Astrocyte of the cerebellum (primary cell): Measurements from ENCODE around the gene CNTFR.

ENCODE experiments used
- DNase-seq: peaks from one replicate; pipeline ENCODE4 v3.0.0-alpha.2; 2011; ENCODE audit warnings: low read depth
- H3K4me3 ChIP-seq: 2 replicates; pipeline ENCODE4 v1.5.1; 2011; ENCODE audit warnings: mild to moderate bottlenecking, low read depth, low read length, moderate library complexity
- in situ Hi-C: cut with HindIII; loops from 2 replicates; pipeline ENCODE4 v1.10.0; 2017; ENCODE audit warnings: low sequenced_read_pairs
- TF ChIP-seq, protein P1 (sequence below): IDR thresholded peaks from 2 replicates; pipeline ENCODE4 v1.5.1; 2012; ENCODE audit warnings: low read length, low read depth, moderate library complexity, mild to moderate bottlenecking; ENCODE audit errors: missing control alignments

The CNTFR gene

DNA sequence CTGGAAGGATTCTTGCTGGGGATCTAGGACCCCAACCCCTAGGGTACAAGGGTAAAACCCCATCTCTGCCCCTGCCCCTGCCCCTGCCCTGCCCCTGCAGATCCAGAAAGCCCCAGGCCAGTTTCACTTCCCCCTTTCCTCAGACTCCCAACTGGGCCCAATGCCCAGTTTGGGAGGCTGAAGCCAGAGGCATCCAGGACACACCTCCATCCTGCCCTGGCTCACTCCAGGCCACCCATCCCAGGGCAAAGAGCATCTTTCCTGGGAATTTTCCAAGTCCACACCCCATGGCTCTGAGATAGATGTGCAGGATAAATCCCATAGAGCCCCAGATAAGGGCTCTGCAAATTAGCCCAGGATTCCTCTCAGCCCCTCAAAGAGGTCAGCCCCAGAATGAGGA lies 17.4 kb downstream of the CNTFR start:
- in situ Hi-C loops = no loop called here
- no peak for DNase-seq

DNA sequence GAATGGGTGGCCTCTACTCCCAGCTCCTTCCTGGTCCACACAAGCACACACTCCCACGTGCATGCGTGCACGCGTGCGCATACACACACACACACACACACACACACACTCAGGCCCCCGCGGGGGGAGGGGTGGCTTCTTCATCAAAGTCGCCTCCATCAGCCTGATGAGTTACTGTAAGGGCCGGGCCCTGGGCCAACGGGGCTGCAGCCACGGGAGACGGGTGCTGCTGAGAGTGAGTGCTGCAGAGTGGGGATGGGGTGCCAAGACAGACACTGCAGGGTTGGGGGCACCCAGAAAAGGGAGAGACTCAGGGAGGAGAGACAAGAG lies 18.1 kb downstream of the CNTFR start:
- no peak overlapping the region for H3K4me3 ChIP-seq
- no peak for DNase-seq
- TF ChIP-seq, protein P1, sequence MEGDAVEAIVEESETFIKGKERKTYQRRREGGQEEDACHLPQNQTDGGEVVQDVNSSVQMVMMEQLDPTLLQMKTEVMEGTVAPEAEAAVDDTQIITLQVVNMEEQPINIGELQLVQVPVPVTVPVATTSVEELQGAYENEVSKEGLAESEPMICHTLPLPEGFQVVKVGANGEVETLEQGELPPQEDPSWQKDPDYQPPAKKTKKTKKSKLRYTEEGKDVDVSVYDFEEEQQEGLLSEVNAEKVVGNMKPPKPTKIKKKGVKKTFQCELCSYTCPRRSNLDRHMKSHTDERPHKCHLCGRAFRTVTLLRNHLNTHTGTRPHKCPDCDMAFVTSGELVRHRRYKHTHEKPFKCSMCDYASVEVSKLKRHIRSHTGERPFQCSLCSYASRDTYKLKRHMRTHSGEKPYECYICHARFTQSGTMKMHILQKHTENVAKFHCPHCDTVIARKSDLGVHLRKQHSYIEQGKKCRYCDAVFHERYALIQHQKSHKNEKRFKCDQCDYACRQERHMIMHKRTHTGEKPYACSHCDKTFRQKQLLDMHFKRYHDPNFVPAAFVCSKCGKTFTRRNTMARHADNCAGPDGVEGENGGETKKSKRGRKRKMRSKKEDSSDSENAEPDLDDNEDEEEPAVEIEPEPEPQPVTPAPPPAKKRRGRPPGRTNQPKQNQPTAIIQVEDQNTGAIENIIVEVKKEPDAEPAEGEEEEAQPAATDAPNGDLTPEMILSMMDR = no peak
- in situ Hi-C loops = no loop called here

More for the DNA sequence above, 17.4 kb downstream of the CNTFR start:
- TF ChIP-seq, protein P1 = no peak
- H3K4me3 ChIP-seq = no peak overlapping the region

DNA sequence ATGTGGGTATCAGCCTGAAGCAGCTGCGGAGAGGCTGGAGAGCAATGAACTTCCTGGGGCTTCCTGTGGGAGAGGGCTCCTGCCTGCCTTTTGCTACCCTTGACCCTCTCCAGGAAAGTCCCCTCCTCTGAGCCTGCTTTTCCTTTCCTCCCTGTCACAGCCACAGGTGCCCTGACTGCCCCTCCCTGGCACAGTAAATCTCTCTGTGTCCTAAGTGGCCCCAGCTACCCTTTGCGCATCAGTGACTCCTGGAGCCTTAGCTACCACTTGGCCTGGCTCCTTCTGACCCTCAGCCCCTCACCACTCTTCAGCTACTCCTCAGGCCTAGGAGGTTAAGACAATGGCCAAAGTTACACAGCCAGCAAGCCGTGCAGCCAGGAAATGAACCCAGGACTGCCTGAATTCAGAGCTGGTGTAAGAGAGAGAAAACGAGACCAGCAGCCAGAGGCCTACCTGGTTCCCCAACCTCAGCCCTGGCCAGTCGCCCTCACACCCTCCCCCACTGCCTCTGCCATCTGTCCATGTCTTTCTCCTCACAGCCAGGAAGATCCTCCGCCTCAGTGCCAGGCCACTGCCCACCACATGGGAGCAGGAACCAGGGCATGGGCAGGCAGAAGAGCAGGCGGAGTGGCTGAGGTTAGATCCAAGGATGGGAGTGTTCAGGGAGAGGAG lies 18.6 kb downstream of the CNTFR start:
- DNase-seq = no peak
- no peak overlapping the region for H3K4me3 ChIP-seq
- in situ Hi-C loops = no loop called here
- TF ChIP-seq, protein P1 = no peak

DNA sequence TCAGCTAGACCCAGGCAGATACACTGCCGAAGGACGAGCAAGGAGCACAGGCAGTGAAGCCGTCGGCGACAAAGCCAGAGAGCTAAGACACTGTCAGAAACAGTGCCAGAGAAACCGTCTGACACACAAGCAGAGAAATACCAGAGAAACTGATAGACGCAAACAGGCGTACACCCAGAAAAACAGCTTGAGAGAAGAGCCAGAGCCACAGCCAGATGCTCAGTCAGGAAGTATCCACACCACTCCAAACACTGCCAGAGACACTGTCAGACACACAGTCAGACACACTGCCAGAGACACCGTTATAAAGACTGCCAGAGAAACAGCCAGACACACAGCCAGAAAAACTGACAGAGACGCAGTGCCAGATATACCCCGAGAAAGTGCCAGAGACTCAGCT lies 19.1 kb downstream of the CNTFR start:
- in situ Hi-C loops = no loop called here
- no peak for DNase-seq
- TF ChIP-seq, protein P1 = no peak
- no peak overlapping the region for H3K4me3 ChIP-seq

DNA sequence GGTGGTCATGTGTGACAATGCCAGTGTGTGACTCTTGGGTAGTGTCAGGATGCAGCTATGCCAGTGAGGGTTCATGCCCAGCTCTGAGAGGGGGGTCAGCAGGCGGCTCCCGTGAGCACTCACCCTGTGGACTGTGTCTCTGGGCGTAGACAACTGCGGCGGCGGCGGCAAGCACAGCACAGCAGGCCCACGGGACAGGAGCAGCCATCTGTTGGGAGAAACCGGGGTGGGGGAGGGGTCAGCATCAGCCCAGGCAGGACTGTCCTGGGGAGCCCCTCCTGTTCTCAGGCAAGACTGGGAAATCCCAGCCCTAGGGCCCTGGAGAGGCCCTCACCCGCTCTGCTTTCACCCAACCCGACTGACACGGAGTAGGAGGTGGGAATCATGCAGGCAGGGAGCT lies 20.8 kb downstream of the CNTFR start:
- no peak overlapping the region for H3K4me3 ChIP-seq
- no peak for DNase-seq
- in situ Hi-C loops = no loop called here
- TF ChIP-seq, protein P1 = no peak

DNA sequence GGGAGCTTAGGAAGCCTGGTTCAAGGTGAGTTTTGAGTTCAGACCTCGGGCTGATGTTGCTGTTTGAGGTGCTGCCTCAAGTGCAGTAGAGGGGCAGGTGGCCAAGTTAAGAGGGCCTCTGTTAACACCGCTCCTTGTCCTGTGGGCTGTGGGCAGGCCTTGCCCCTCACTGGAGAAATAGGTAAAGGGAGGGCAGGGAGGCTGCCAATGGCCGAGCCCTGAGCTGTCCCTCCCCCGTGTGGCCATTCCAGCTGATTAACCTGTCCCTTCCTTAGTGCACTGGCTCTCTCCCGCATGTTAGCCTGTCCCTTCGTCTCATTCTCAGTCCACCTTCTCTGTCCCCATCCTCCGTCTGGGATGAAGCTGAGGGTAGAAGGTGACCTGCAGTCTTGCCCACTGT lies 21.4 kb downstream of the CNTFR start:
- in situ Hi-C loops = no loop called here

More for the DNA sequence above, 21.4 kb downstream of the CNTFR start:
- DNase-seq = no peak
- TF ChIP-seq, protein P1 = no peak
- H3K4me3 ChIP-seq = no peak overlapping the region
